GM21360 (cell line): ENCODE data around the gene MYCBP.

Source experiments
- ATAC-seq: cut with Tn5 transposase; IDR thresholded peaks from one replicate; pipeline ENCODE4 v1.9.1; 2021; ENCODE audit warnings: mild to moderate bottlenecking, moderate library complexity; ENCODE audit not compliant: unreplicated experiment

MYCBP gene

GRCh38 chr1:38826886-38827285 lies 46.3 kb downstream of the MYCBP start:
- ATAC-seq = no peak

GRCh38 chr1:38826262-38826661 lies 46.9 kb downstream of the MYCBP start:
- ATAC-seq = no peak

- no peak for ATAC-seq
Observed at GRCh38 chr1:38820860-38821259, 52.3 kb downstream of the MYCBP start.

GRCh38 chr1:38819516-38819915 lies 53.6 kb downstream of the MYCBP start:
- ATAC-seq = no peak

- no peak for ATAC-seq
Observed at GRCh38 chr1:38819040-38819439, 54.1 kb downstream of the MYCBP start.

GRCh38 chr1:38818175-38818976 lies 54.8 kb downstream of the MYCBP start:
- no peak for ATAC-seq

- no peak for ATAC-seq
Observed at GRCh38 chr1:38817267-38818174, 55.6 kb downstream of the MYCBP start.

GRCh38 chr1:38815903-38816627 lies 57.1 kb downstream of the MYCBP start:
- ATAC-seq = peak; percentile 59

- ATAC-seq = no peak
Observed at GRCh38 chr1:38814984-38815464, 58.1 kb downstream of the MYCBP start.

- no peak for ATAC-seq
Observed at GRCh38 chr1:38814444-38814983, 58.6 kb downstream of the MYCBP start.

GRCh38 chr1:38812981-38813380 lies 60.2 kb downstream of the MYCBP start:
- ATAC-seq = no peak
